Upper lobe of left lung (tissue), 4 donors: Measurements from ENCODE around the gene OR8D4.

ENCODE experiments used
- POLR2A ChIP-seq, 4 donors: fragments of 450-650 bp; IDR thresholded peaks; one replicate each; pipeline ENCODE4 v1.5.1; 2016 to 2017; ENCODE audit warnings: antibody characterized with exemption in 4 of 4, mild to moderate bottlenecking in 2 of 4
- TF ChIP-seq, protein P1 (sequence below), 6 experiments: fragments of 450-650 bp in 4 of 6; fragments of 200-600 bp in 2 of 6; sonication (generic) in 2 of 6; IDR thresholded peaks; one replicate each; pipeline ENCODE4 v1.5.1; 2016 to 2019; ENCODE audit warnings: antibody characterized with exemption in 6 of 6

DNA sequence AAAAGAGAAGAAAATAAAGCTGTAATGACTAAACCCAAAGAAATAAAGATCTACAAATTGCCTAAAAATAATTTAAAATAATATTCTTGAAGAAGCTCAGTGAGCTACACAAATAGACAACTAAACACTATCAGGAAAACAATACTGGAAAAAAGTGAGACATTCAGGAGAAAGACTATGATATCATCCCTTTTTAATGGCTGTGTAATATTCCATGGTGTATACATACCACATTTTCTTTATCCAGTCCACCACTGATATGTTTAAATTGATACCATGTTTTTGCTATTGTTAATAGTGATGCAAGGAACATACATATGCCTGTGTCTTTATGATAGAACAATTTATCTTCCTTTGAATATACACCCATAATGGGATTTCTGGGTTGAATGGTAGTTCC is 54.8 kb downstream of the OR8D4 start:
- TF ChIP-seq, protein P1, sequence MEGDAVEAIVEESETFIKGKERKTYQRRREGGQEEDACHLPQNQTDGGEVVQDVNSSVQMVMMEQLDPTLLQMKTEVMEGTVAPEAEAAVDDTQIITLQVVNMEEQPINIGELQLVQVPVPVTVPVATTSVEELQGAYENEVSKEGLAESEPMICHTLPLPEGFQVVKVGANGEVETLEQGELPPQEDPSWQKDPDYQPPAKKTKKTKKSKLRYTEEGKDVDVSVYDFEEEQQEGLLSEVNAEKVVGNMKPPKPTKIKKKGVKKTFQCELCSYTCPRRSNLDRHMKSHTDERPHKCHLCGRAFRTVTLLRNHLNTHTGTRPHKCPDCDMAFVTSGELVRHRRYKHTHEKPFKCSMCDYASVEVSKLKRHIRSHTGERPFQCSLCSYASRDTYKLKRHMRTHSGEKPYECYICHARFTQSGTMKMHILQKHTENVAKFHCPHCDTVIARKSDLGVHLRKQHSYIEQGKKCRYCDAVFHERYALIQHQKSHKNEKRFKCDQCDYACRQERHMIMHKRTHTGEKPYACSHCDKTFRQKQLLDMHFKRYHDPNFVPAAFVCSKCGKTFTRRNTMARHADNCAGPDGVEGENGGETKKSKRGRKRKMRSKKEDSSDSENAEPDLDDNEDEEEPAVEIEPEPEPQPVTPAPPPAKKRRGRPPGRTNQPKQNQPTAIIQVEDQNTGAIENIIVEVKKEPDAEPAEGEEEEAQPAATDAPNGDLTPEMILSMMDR (IDR thresholded peaks at IDR 0.05): no peak
- TF ChIP-seq POLR2A (IDR thresholded peaks at IDR 0.05): no peak
